Measurements from ENCODE around the gene PRKAG1. TPM values are rescaled to one million over a fixed set of nuclear protein-coding genes. Genes with fewer than 3 reads are reported as not detected.

Gene PRKAG1
- total RNA-seq, 2 donors from 2014 or later, result 49.5 to 54.8 TPM

DNA sequence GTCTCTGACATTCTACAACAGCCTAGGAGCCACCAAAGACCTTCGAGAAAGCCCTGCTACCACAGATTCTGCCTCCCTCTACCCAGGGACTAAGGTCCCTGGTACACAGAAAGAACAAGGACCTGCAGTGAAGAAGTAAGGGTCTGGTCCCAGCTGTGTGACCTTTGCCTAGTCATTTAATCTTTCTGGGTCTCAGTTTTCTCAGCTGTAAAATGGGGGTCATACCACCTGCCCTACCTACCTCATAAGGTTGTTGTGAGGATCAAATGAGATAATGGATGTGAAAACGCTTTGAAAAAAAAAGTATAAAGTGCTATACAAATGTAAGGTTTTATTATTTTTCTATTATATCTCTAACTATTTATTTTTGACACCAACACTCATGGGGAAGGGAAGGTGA, 5.2 kb upstream of the PRKAG1 start:
- no peaks in the 10 kb centered on the region for H3K4me1 ChIP-seq
- no peak overlapping the region for H3K4me3 ChIP-seq
- intact Hi-C loops (cut with DNase I), result no loop called here
- TF ChIP-seq, protein P1, sequence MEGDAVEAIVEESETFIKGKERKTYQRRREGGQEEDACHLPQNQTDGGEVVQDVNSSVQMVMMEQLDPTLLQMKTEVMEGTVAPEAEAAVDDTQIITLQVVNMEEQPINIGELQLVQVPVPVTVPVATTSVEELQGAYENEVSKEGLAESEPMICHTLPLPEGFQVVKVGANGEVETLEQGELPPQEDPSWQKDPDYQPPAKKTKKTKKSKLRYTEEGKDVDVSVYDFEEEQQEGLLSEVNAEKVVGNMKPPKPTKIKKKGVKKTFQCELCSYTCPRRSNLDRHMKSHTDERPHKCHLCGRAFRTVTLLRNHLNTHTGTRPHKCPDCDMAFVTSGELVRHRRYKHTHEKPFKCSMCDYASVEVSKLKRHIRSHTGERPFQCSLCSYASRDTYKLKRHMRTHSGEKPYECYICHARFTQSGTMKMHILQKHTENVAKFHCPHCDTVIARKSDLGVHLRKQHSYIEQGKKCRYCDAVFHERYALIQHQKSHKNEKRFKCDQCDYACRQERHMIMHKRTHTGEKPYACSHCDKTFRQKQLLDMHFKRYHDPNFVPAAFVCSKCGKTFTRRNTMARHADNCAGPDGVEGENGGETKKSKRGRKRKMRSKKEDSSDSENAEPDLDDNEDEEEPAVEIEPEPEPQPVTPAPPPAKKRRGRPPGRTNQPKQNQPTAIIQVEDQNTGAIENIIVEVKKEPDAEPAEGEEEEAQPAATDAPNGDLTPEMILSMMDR (IDR thresholded peaks at IDR 0.05), result no peak
- no peak for DNase-seq
- H3K36me3 ChIP-seq, result peaks cover 20% of the 10 kb centered on the region
- H3K9ac ChIP-seq (ENCODE audit: low read depth in 2 of 2, low read length in 2 of 2), result no peak overlapping the region
- H3K27me3 ChIP-seq, result no peaks in the 10 kb centered on the region
- no peak overlapping the region for H3K27ac ChIP-seq
- no peaks in the 10 kb centered on the region for H3K9me3 ChIP-seq

DNA sequence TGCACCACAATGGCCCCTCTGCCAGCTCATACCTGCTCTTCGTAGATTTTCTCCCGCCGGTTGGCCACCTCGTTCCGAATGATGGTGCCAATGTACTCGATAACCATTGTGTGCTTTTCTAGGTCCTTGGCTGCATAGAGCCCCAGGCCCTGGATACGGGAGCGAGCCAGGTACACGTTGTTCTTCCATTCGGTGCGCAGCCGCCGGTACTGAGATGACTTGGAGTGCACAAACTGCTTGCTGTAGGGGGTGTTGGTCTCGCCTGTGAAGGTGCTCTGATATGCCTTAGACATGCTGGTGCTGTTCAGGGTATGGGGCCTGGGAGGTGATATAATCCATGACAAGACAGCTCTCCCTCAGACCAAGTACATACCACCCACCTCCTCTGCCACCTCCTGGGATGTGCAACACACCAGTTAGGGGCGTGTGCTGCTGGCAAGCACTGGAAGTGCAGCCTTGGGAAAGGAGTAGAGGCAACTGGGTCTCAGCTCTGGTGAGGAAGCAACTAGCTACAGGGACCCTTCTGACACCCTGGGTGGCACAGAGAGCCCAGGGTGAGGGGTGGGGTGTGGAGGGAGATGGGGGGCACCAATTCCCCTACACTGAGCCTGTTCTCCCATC, 4.1 kb upstream of the PRKAG1 start:
- Histone ChIP-seq H3K4me3 (no peak overlapping the region), H3K36me3 (peaks cover 20% of the 10 kb centered on the region), H3K9ac (ENCODE audit: low read depth in 2 of 2, low read length in 2 of 2) (no peak overlapping the region), H3K4me1 (peaks cover 1% of the 10 kb centered on the region), H3K9me3 (no peaks in the 10 kb centered on the region), H3K27me3 (no peaks in the 10 kb centered on the region), H3K27ac (no peak overlapping the region)
- intact Hi-C loops (cut with DNase I), result no loop called here
- no peak for DNase-seq
- TF ChIP-seq, protein P1 (IDR thresholded peaks at IDR 0.05), result no peak

DNA sequence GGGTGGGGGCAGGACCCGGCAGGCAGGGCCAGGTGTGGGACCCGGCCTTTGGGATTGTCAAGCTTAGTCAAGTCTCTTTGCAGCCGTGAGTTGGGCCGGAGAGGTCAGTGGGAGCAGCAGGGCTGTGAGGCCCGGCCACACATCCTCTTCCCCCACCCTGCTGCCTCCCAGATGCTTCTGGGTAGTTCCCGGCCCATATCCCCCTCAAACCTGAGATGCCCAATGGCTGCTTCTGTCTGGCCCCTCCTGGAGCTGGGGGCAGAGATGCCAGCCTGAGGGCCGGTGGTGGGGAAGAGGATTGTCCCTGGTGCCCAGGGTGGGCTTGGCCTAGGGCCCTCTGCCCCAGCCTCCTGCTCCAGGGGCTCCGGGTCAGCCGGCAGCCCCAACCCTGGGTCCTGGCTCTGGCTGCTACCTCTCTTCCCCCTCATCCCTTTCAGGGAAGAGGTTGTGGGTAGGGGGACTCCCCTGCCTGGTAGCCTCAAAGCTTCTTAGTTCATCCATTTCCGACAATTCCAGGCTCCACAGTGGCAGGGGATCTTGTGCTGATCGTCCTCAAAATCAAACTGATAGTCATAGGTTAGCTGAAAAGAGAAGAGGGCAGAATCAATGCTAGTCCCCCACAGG, 2.8 kb upstream of the PRKAG1 start:
- H3K27ac ChIP-seq, result no peak overlapping the region
- no peaks in the 10 kb centered on the region for H3K9me3 ChIP-seq
- peaks cover 19% of the 10 kb centered on the region for H3K36me3 ChIP-seq
- no peak overlapping the region for H3K4me3 ChIP-seq
- intact Hi-C loops (cut with DNase I), result no loop called here
- H3K9ac ChIP-seq (ENCODE audit: low read depth in 2 of 2, low read length in 2 of 2), result no peak overlapping the region
- DNase-seq, result no peak
- no peaks in the 10 kb centered on the region for H3K27me3 ChIP-seq
- TF ChIP-seq, protein P1 (IDR thresholded peaks at IDR 0.05), result no peak
- H3K4me1 ChIP-seq, result peaks cover 5% of the 10 kb centered on the region

DNA sequence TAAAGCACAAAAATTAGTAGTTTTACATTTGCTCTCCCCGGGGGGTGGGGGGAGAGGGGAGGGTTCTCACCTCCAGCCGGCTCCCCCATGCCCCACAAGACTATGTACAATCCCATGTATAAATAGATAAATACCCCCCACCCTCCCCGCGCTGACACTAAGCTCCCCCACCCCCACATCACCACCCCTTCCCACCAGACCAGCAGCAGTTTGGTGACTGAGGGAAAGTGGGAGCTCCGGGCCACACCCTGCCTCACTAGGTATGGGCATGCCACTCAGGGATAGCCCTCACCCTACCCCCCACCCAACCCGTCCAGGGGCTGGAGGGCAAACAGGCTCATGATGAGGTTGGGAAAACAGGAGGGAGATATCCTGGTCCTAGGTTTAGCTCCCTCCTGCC, 1.9 kb upstream of the PRKAG1 start:
- H3K9ac ChIP-seq (ENCODE audit: low read depth in 2 of 2, low read length in 2 of 2), result no peak overlapping the region
- H3K4me1 ChIP-seq, result peaks cover 5% of the 10 kb centered on the region
- H3K36me3 ChIP-seq, result peaks cover 11% of the 10 kb centered on the region
- intact Hi-C loops (cut with DNase I), result no loop called here
- no peaks in the 10 kb centered on the region for H3K9me3 ChIP-seq
- H3K27me3 ChIP-seq, result no peaks in the 10 kb centered on the region
- DNase-seq, result no peak
- H3K27ac ChIP-seq, result no peak overlapping the region
- no peak overlapping the region for H3K4me3 ChIP-seq
- TF ChIP-seq, protein P1 (IDR thresholded peaks at IDR 0.05), result no peak

DNA sequence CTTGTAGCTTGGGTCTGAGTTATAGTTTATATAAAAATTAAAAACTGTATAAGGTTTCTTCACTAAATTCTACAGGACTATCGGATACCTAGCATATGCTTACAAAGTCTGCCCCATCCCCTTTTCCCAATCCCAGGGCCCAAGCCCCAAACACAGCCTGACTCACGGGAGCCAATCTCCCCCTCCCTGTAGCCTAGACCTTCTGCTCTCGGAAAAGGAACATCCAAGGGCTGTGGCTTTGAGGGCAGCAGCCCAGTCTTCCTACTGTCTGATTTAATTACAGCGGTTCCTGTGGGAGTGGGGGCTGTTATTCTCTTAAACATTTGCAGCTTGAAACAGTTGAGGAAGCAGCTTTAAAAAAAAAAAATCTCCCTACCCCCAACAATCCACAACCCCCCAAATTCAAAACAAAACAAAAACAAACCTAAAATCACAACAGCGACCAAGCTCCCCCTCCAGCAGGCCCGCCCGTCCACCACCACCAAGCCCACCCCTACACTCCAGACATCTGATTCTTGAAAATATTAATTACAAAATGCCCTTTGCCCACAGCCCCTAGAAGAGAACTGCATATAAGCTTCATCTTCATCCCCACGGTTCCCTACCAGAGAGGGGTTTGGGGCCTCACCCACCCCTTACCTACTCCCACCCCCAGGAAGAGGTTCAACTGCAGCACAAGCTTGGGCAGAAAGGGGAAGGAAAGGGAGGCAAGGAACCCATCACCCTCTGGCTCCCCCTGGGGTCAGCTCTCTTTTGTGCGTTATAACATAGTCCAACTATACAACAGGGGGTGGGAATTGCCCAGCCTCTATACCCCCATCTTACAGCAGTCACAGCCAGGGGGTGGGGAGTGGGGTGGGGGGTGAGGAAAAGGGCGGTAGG, 1.1 kb upstream of the PRKAG1 start:
- intact Hi-C loops (cut with DNase I), result no loop called here
- Histone ChIP-seq H3K27ac (peak overlapping the region; percentile 91), H3K9me3 (no peaks in the 10 kb centered on the region), H3K4me1 (peaks cover 5% of the 10 kb centered on the region), H3K4me3 (no peak overlapping the region), H3K27me3 (no peaks in the 10 kb centered on the region), H3K36me3 (peaks cover 4% of the 10 kb centered on the region), H3K9ac (ENCODE audit: low read depth in 2 of 2, low read length in 2 of 2) (no peak overlapping the region)
- TF ChIP-seq, protein P1 (IDR thresholded peaks at IDR 0.05), result no peak
- no peak for DNase-seq
